ENCODE data around the gene XAB2. TPM values are rescaled to one million over a fixed set of nuclear protein-coding genes. Genes with fewer than 3 reads are reported as not detected.

XAB2 gene
- total and polyA plus RNA-seq, 2 donors (not counting 3 experiments of a cell fraction or from before 2014, with no cell fraction given): 37.3 to 47.6 TPM

DNA sequence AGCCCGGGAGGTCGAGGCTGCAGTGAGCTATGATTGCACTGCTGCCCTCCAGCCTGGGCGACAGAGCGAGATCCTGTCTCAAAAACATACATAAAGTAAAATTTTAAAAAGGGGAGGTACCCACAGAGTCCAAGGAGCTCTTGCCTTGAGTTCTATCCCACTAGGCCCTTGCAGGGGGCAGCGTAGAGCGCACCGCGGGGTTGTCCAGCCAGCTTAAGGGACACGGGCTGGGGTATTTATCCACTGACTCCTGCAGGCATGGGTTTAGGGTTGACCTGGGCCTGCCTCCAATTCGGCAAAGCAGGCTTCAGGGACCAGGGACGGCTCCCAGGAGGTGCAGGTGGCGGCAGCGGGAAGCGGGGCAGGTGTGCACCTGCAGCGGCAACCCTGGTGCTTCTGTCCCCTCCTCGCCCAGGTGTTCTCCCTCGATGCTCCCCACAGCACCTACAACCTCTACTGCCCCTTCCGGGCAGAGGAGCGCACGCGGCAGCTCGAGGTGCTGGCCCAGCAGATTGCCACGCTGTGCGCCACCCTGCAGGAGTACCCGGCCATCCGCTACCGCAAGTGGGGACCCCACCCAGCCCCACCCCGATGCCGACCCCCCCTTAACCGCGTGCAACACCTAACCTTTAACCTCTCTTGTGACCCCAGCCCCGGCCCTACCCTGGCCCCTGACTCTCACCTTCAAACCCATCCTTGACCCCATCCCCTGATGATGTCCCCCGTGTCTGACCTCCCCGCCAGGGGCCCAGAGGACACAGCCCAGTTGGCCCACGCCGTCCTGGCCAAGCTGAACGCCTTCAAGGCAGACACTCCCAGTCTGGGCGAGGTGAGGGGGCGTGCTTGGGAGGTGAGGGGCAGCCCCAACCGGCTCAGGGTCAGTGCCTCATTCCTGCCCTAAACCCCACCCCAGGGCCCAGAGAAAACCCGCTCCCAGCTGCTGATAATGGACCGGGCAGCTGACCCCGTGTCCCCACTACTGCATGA is 12.2 kb upstream of the XAB2 start:
- no peak overlapping the region for H3K9ac ChIP-seq (replicated peaks; ENCODE audit: extremely low read depth, insufficient read depth, low read length)
- no peak overlapping the region for H3K4me2 ChIP-seq (ENCODE audit: insufficient read depth, low read length)
- POLR2A ChIA-PET: interaction anchor here (0.7 kb wide), 1 partner anchor 189 kb away, joined by 3 read pairs; no protein-coding TSS in a partner anchor
- no peaks in the 10 kb centered on the region for H3K27me3 ChIP-seq (ENCODE audit: control insufficient read depth in 2 of 2, insufficient read depth in 2 of 2, low read length in 2 of 2)
- no peak for FAIRE-seq
- dilution Hi-C loops (cut with MboI; ENCODE audit: extremely low pct_ligation_motif_present, low sequenced_read_pairs): no loop called here
- H2AFZ ChIP-seq (ENCODE audit: low read depth, low read length): no peak overlapping the region
- H3K9me1 ChIP-seq (replicated peaks; ENCODE audit: control insufficient read depth, extremely low read depth, insufficient read depth, low read length): no peaks in the 10 kb centered on the region
- no peaks in the 10 kb centered on the region for H3K9me3 ChIP-seq (replicated peaks; ENCODE audit: control insufficient read depth, insufficient read depth, low read length)
- no peak overlapping the region for H3K4me3 ChIP-seq (replicated peaks in 1 of 3; ENCODE audit: insufficient read depth in 1 of 3, low read depth in 1 of 3, low read length in 3 of 3)
- H3K79me2 ChIP-seq (ENCODE audit: control insufficient read depth, insufficient read depth, low read length): no peaks in the 10 kb centered on the region
- CTCF ChIA-PET: interaction anchor here (0.9 to 2.3 kb wide), 6 partner anchors 10 to 211 kb away, joined by 3 to 8 read pairs (median 6); partner anchors contain the start of genes PET100, TRAPPC5 and XAB2
- H3K4me1 ChIP-seq (ENCODE audit: control insufficient read depth, extremely low read depth, insufficient read depth, low read length): peaks cover 6% of the 10 kb centered on the region
- intact Hi-C loops (cut with micrococcal nuclease): no loop called here
- H4K20me1 ChIP-seq (replicated peaks; ENCODE audit: control insufficient read depth, extremely low read depth, insufficient read depth, low read length): no peaks in the 10 kb centered on the region
- no peak for DNase-seq (ENCODE audit: low read depth, low spot score)
- TF ChIP-seq, protein P1, sequence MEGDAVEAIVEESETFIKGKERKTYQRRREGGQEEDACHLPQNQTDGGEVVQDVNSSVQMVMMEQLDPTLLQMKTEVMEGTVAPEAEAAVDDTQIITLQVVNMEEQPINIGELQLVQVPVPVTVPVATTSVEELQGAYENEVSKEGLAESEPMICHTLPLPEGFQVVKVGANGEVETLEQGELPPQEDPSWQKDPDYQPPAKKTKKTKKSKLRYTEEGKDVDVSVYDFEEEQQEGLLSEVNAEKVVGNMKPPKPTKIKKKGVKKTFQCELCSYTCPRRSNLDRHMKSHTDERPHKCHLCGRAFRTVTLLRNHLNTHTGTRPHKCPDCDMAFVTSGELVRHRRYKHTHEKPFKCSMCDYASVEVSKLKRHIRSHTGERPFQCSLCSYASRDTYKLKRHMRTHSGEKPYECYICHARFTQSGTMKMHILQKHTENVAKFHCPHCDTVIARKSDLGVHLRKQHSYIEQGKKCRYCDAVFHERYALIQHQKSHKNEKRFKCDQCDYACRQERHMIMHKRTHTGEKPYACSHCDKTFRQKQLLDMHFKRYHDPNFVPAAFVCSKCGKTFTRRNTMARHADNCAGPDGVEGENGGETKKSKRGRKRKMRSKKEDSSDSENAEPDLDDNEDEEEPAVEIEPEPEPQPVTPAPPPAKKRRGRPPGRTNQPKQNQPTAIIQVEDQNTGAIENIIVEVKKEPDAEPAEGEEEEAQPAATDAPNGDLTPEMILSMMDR (IDR thresholded peaks at IDR 0.05; ENCODE audit: extremely low read depth in 1 of 2, insufficient read depth in 1 of 2, low read depth in 1 of 2, low read length in 2 of 2): peak in 1 of 2 donors; percentile 5
- TF ChIP-seq FOS (IDR thresholded peaks at IDR 0.05; ENCODE audit: borderline replicate concordance, insufficient read depth, low read length): no peak
- no peaks in the 10 kb centered on the region for H3K36me3 ChIP-seq (ENCODE audit: control insufficient read depth in 2 of 2, extremely low read depth in 1 of 2, insufficient read depth in 2 of 2, low read length in 2 of 2)
- no peak overlapping the region for H3K27ac ChIP-seq (ENCODE audit: insufficient read depth, low read depth, low read length)
- no TSS peak for BruUV-seq (replicated peaks)

DNA sequence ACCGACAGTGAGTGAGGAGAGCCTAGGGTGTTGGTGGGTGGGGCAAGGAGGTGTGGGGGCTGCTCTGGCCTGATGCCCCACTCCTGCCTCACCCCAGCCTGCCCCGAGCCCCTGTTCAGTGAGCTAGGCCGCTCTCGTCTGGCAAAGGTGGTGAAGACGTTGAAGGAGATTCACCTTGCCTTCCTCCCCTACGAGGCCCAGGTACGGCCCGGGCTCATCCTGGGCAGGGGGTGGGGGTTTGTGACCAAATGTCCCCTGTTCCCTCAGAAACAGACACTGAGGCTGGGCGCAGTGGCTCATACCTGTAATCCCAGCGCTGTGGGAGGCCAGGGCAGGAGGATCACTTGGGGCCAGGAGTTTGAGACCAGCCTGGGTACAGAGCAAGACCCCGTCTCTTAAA is 11.5 kb upstream of the XAB2 start:
- CTCF ChIA-PET: interaction anchor here (0.9 to 2.3 kb wide), 6 partner anchors 11 to 212 kb away, joined by 3 to 8 read pairs (median 6); partner anchors contain the start of genes PET100, TRAPPC5 and XAB2
- Histone ChIP-seq H3K36me3 (ENCODE audit: control insufficient read depth in 2 of 2, extremely low read depth in 1 of 2, insufficient read depth in 2 of 2, low read length in 2 of 2) (no peaks in the 10 kb centered on the region), H3K79me2 (ENCODE audit: control insufficient read depth, insufficient read depth, low read length) (no peaks in the 10 kb centered on the region), H3K9me1 (replicated peaks; ENCODE audit: control insufficient read depth, extremely low read depth, insufficient read depth, low read length) (no peaks in the 10 kb centered on the region), H3K9me3 (replicated peaks; ENCODE audit: control insufficient read depth, insufficient read depth, low read length) (no peaks in the 10 kb centered on the region), H3K4me2 (ENCODE audit: insufficient read depth, low read length) (no peak overlapping the region), H3K4me1 (ENCODE audit: control insufficient read depth, extremely low read depth, insufficient read depth, low read length) (peaks cover 7% of the 10 kb centered on the region), H4K20me1 (replicated peaks; ENCODE audit: control insufficient read depth, extremely low read depth, insufficient read depth, low read length) (no peaks in the 10 kb centered on the region), H3K27me3 (ENCODE audit: control insufficient read depth in 2 of 2, insufficient read depth in 2 of 2, low read length in 2 of 2) (no peaks in the 10 kb centered on the region), H2AFZ (ENCODE audit: low read depth, low read length) (no peak overlapping the region), H3K4me3 (replicated peaks in 1 of 3; ENCODE audit: insufficient read depth in 1 of 3, low read depth in 1 of 3, low read length in 3 of 3) (no peak overlapping the region), H3K9ac (replicated peaks; ENCODE audit: extremely low read depth, insufficient read depth, low read length) (no peak overlapping the region), H3K27ac (ENCODE audit: insufficient read depth, low read depth, low read length) (no peak overlapping the region)
- DNase-seq (ENCODE audit: low read depth, low spot score) (no peak), FAIRE-seq (no peak)
- intact Hi-C loops (cut with micrococcal nuclease): no loop called here
- BruUV-seq (replicated peaks): no TSS peak
- POLR2A ChIA-PET: no interaction called here
- dilution Hi-C loops (cut with MboI; ENCODE audit: extremely low pct_ligation_motif_present, low sequenced_read_pairs): no loop called here
- TF ChIP-seq, protein P2, sequence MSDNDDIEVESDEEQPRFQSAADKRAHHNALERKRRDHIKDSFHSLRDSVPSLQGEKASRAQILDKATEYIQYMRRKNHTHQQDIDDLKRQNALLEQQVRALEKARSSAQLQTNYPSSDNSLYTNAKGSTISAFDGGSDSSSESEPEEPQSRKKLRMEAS (IDR thresholded peaks at IDR 0.05; ENCODE audit: insufficient read depth, insufficient read length): no peak
- TF ChIP-seq MYC (IDR thresholded peaks at IDR 0.05; ENCODE audit: low read depth, low read length): no peak
- no peak for TF ChIP-seq POLR2AphosphoS5 (IDR thresholded peaks at IDR 0.05; ENCODE audit: insufficient read depth, low read depth, low read length)
- no peak for TF ChIP-seq FOS (IDR thresholded peaks at IDR 0.05; ENCODE audit: borderline replicate concordance, insufficient read depth, low read length)
- TF ChIP-seq JUN (IDR thresholded peaks at IDR 0.05; ENCODE audit: borderline replicate concordance, insufficient read depth, insufficient read length, low read depth): no peak
- no peak for TF ChIP-seq EZH2 (IDR thresholded peaks at IDR 0.05; ENCODE audit: borderline replicate concordance, low read depth, low read length, severe bottlenecking)
- TF ChIP-seq, protein P1 (IDR thresholded peaks at IDR 0.05; ENCODE audit: extremely low read depth in 1 of 2, insufficient read depth in 1 of 2, low read depth in 1 of 2, low read length in 2 of 2): no peak
- TF ChIP-seq GATA2 (IDR thresholded peaks at IDR 0.05; ENCODE audit: insufficient read depth, insufficient read length, low read depth, low read length): no peak
- TF ChIP-seq POLR2A (IDR thresholded peaks at IDR 0.05; ENCODE audit: low read depth, low read length): no peak

All from endothelial cell of umbilical vein (primary cell).